ENCODE measurements around the gene BPIFB6. TPM values are rescaled to one million over a fixed set of nuclear protein-coding genes. Genes with fewer than 3 reads are reported as not detected.
"Not testable (repeated sequence)": the region's sequence is repeated elsewhere in the genome, so short reads cannot be mapped to it uniquely, and the experiment has no call there.

BPIFB6 gene
- total and polyA plus RNA-seq, 10 donors, result not detected

- Histone ChIP-seq H3K4me3 (no peak overlapping the region), H3K27ac (no peak overlapping the region), H3K27me3 (replicated peaks in 1 of 7) (no peaks in the 10 kb centered on the region), H3K4me1 (no peaks in the 10 kb centered on the region), H3K9me3 (peaks cover 3 to 33% (median 24%) of the 10 kb centered on the region in 8 donors), H3K36me3 (no peaks in the 10 kb centered on the region)
- TF ChIP-seq POLR2AphosphoS5 (IDR thresholded peaks at IDR 0.05) (no peak), POLR2A (IDR thresholded peaks at IDR 0.05) (no peak), CTCF (IDR thresholded peaks at IDR 0.05 in 8 of 11, conservative IDR thresholded peaks at IDR 0.05 in 3 of 11) (no peak)
- 73 to 91% (median 90%) methylated on average over 3 of the region's 3 CpGs for WGBS, 5 donors
- intact Hi-C loops (cut with DNase I; ENCODE audit: low total_unique reads), result no loop called here
- no peak for DNase-seq
Measured at GRCh38 chr20:33042430-33042829, 11.0 kb downstream of the BPIFB6 start.

DNA sequence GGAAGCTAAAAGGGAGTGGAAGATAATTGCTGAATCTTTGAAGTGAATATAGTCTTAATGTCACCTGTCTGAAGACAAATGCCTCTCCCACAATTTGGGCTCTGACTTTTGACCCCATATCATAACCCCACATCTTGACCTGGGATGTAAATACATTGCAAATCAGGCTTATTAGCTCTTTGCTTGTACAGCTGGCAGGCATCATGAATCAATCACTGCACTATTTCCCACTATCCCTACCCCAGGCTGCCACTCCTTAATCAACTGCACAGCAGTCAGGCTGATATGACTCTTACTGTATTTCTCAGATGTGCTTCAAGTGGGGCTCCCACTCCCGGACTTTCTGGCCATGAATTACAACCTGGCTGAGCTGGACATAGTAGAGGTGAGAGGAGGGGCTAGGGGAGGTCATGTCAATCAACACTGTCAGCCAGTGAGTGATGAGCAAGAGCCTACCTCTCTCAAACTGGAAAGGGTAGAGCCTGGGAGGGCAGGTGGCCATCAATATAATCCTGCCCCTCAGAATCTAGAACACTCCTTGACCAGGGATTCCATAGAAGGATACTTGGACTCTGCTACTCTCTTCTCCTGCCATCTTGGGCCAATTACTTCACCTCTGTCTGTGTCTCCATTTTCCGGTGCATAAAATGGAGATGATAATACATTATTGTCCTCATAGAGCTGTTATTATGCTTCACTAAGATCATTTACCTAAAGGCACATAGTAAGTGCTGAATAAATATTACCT, 11.7 kb downstream of the BPIFB6 start:
- Histone ChIP-seq H3K4me1 (no peaks in the 10 kb centered on the region), H3K27me3 (replicated peaks in 1 of 7) (no peaks in the 10 kb centered on the region), H3K27ac (no peak overlapping the region), H3K36me3 (no peaks in the 10 kb centered on the region), H3K9me3 (peaks cover 3 to 33% (median 24%) of the 10 kb centered on the region in 8 donors), H3K4me3 (no peak overlapping the region)
- intact Hi-C loops (cut with DNase I; ENCODE audit: low total_unique reads), result no loop called here
- no peak for DNase-seq
- TF ChIP-seq POLR2A (IDR thresholded peaks at IDR 0.05), result no peak
- no peak for TF ChIP-seq CTCF (IDR thresholded peaks at IDR 0.05 in 8 of 11, conservative IDR thresholded peaks at IDR 0.05 in 3 of 11)
- no peak for TF ChIP-seq POLR2AphosphoS5 (IDR thresholded peaks at IDR 0.05)
- WGBS, 5 donors, result 76 to 100% (median 86%) methylated on average over 2 of the region's 2 CpGs

DNA sequence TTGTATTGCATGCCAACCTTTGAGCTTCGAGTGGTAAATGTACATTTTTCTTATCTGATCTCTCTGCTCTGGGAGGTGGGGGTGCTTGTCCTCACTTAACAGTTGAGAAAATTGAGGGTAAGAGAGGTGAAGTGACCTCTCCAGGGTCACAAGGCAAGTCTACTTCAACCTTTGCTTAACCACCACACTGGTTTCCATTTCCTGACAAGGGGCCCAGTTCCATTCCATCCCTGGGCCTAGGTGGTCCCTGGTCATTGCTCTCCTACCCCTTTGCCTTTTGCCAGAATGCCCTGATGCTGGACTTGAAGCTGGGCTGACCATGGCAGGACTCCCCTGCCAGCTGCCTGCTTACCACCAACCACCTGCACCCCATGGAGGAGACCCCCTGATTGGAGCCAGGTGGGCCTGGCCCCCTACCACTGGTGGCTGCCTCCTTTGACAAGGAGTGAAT, 12.3 kb downstream of the BPIFB6 start:
- intact Hi-C loops (cut with DNase I; ENCODE audit: low total_unique reads), result no loop called here
- no peaks in the 10 kb centered on the region for H3K4me1 ChIP-seq
- H3K36me3 ChIP-seq, result no peaks in the 10 kb centered on the region
- H3K9me3 ChIP-seq, result peaks cover 3 to 33% (median 24%) of the 10 kb centered on the region in 8 donors
- DNase-seq, result no peak
- H3K27me3 ChIP-seq (replicated peaks in 1 of 7), result no peaks in the 10 kb centered on the region
- TF ChIP-seq POLR2A (IDR thresholded peaks at IDR 0.05) (no peak), CTCF (IDR thresholded peaks at IDR 0.05 in 8 of 11, conservative IDR thresholded peaks at IDR 0.05 in 3 of 11) (no peak), POLR2AphosphoS5 (IDR thresholded peaks at IDR 0.05) (no peak)
- no peak overlapping the region for H3K4me3 ChIP-seq
- H3K27ac ChIP-seq, result no peak overlapping the region
- WGBS, 5 donors, result 52 to 74% (median 59%) methylated on average over 1 of the region's 1 CpG

DNA sequence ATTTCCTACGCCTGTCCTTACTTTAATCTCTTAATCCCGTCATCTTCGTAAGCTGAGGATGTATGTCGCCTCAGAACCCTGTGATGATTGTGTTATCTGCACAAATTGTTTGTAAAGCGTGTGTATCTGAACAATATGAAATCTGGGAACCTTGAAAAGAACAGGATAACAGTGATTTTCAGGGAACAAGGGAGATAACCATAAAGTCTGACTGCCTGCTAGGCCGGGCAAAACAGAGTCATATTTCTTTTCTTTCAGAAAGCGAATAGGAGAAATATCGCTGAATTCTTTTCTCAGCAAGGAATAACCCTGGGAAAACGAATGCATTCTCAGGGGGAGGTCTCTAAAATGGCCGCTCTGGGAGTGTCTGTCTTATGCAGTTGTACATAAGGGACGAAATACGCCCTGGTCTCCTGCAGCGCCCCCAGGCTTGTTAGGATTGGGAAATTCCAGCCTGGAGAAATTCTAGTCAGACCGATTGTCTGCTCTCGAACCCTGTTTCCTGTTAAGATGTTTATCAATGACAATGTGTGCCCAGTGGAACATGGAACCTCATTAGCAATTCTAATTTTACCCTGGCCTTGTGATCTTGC, 13.8 kb downstream of the BPIFB6 start:
- H3K36me3 ChIP-seq; H3K4me3 ChIP-seq; H3K4me1 ChIP-seq; intact Hi-C loops (cut with DNase I; ENCODE audit: low total_unique reads); H3K27me3 ChIP-seq (replicated peaks in 1 of 7); DNase-seq; H3K27ac ChIP-seq: not testable (repeated sequence)
- 79 to 92% (median 88%) methylated on average over 15 of the region's 15 CpGs for WGBS, 5 donors
- peaks cover 3 to 33% (median 24%) of the 10 kb centered on the region in 8 donors for H3K9me3 ChIP-seq
